MV-4-11 (cell line): ENCODE measurements around the gene ITGA11.

Source experiments
- DNase-seq: peaks from one replicate; lab custom pipeline; 2025; lab: John Stamatoyannopoulos, UW

The ITGA11 gene

GRCh38 chr15:68431792-68432401, at the start of gene ITGA11:
Gene ITGA11, minus strand, starts transcription at chr15:68432163. Its CDS starts 97 bp downstream, at chr15:68432066.
- DNase-seq = no peak

GRCh38 chr15:68481321-68481720, 49.4 kb upstream of the ITGA11 start:
- no peak for DNase-seq

GRCh38 chr15:68480296-68480695, 48.3 kb upstream of the ITGA11 start:
- no peak for DNase-seq

- no peak for DNase-seq
Observed at GRCh38 chr15:68479870-68480269, 47.9 kb upstream of the ITGA11 start.

- no peak for DNase-seq
Observed at GRCh38 chr15:68479406-68479805, 47.4 kb upstream of the ITGA11 start.

- no peak for DNase-seq
Observed at GRCh38 chr15:68478853-68479252, 46.9 kb upstream of the ITGA11 start.

- no peak for DNase-seq
Observed at GRCh38 chr15:68475449-68475848, 43.5 kb upstream of the ITGA11 start.

- DNase-seq = no peak
Observed at GRCh38 chr15:68471541-68471940, 39.6 kb upstream of the ITGA11 start.

GRCh38 chr15:68470976-68471375, 39.0 kb upstream of the ITGA11 start:
- no peak for DNase-seq

GRCh38 chr15:68470049-68470742, 38.2 kb upstream of the ITGA11 start:
- DNase-seq = no peak

- no peak for DNase-seq
Observed at GRCh38 chr15:68469162-68470048, 37.4 kb upstream of the ITGA11 start.

GRCh38 chr15:68466876-68467275, 34.9 kb upstream of the ITGA11 start:
- DNase-seq = no peak

GRCh38 chr15:68465861-68466560, 34.0 kb upstream of the ITGA11 start:
- no peak for DNase-seq

- DNase-seq = no peak
Observed at GRCh38 chr15:68464448-68465090, 32.6 kb upstream of the ITGA11 start.

GRCh38 chr15:68463996-68464395, 32.0 kb upstream of the ITGA11 start:
- DNase-seq = no peak

GRCh38 chr15:68463444-68463843, 31.5 kb upstream of the ITGA11 start:
- DNase-seq = no peak

GRCh38 chr15:68460166-68460565, 28.2 kb upstream of the ITGA11 start:
- DNase-seq = no peak

GRCh38 chr15:68450192-68450591, 18.2 kb upstream of the ITGA11 start:
- no peak for DNase-seq

- DNase-seq = no peak
Observed at GRCh38 chr15:68449389-68449788, 17.4 kb upstream of the ITGA11 start.

GRCh38 chr15:68447976-68448755, 16.2 kb upstream of the ITGA11 start:
- no peak for DNase-seq

GRCh38 chr15:68447209-68447608, 15.2 kb upstream of the ITGA11 start:
- no peak for DNase-seq
